NT2/D1 (cell line): ENCODE data around the gene SV2C.
A peak's percentile ranks its signal among the peaks of the same experiment; 100 is the strongest.
"Not testable (repeated sequence)": the region's sequence is repeated elsewhere in the genome, so short reads cannot be mapped to it uniquely, and the experiment has no call there.

ENCODE experiments used
- DNase-seq: peaks from one replicate; pipeline ENCODE4 v3.0.0-alpha.2; 2011; ENCODE audit warnings: low read depth, low spot score
- H3K27me3 ChIP-seq: 2 replicates; pipeline ENCODE4 v1.6.0; 2011; ENCODE audit warnings: mild to moderate bottlenecking; ENCODE audit not compliant: insufficient read length, insufficient read depth
- H3K36me3 ChIP-seq: 2 replicates; pipeline ENCODE4 v1.6.1; 2011; ENCODE audit warnings: mild to moderate bottlenecking, low read length, mixed read lengths; ENCODE audit not compliant: insufficient read depth, insufficient read length
- H3K4me1 ChIP-seq: 2 replicates; pipeline ENCODE4 v1.5.1; 2011; ENCODE audit not compliant: insufficient read depth, insufficient read length
- H3K4me3 ChIP-seq: 2 replicates; pipeline ENCODE4 v1.5.1; 2011; ENCODE audit warnings: low read depth; ENCODE audit not compliant: insufficient read length
- H3K9ac ChIP-seq: 2 replicates; pipeline ENCODE4 v1.6.0; 2011; ENCODE audit warnings: low read depth; ENCODE audit not compliant: insufficient read length
- H3K9me3 ChIP-seq: 2 replicates; pipeline ENCODE4 v1.5.1; 2011; ENCODE audit warnings: mild to moderate bottlenecking, low read length; ENCODE audit not compliant: insufficient read depth
- SUZ12 ChIP-seq: IDR thresholded peaks from 2 replicates; pipeline ENCODE4 v1.6.1; 2011; ENCODE audit not compliant: insufficient read length, insufficient read depth; ENCODE audit errors: extremely low read depth
- YY1 ChIP-seq: IDR thresholded peaks from 2 replicates; pipeline ENCODE4 v1.6.1; 2011; ENCODE audit not compliant: insufficient read length, insufficient read depth
- ZNF274 ChIP-seq: IDR thresholded peaks from 2 replicates; pipeline ENCODE4 v1.6.1; 2011; ENCODE audit warnings: mild to moderate bottlenecking, low read depth, low read length

Gene SV2C

GRCh38 chr5:76305775-76306174, 222.6 kb downstream of the SV2C start:
- Histone ChIP-seq H3K9me3 (no peaks in the 10 kb centered on the region), H3K4me1 (no peaks in the 10 kb centered on the region), H3K4me3 (no peak overlapping the region), H3K27me3 (no peaks in the 10 kb centered on the region), H3K36me3 (no peaks in the 10 kb centered on the region), H3K9ac (no peak overlapping the region)
- no peak for DNase-seq
- TF ChIP-seq YY1 (no peak), ZNF274 (no peak), SUZ12 (no peak)

DNA sequence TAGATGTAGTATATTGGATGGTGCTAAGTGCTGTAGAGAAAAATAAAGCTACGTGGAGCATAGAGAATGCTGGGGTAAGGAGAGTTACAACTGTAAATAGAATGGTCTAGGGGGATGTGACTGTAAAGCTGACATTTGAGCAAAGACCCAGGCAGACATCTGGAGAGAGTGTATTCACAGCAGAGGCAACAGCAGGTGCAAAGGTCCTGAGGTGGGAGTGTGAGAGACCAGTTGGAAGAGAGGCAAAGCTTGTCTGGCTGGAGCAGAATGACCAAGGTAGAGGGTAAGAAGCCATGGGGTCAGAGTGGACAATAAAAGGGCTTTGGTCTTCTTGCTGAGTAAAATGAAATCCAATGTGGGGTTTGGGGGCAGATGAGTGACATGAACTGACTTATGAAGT, 227.0 kb downstream of the SV2C start:
- TF ChIP-seq SUZ12: no peak
- TF ChIP-seq YY1: no peak
- no peak for TF ChIP-seq ZNF274
- H3K9ac ChIP-seq: no peak overlapping the region
- no peaks in the 10 kb centered on the region for H3K27me3 ChIP-seq
- no peak for DNase-seq
- H3K36me3 ChIP-seq: no peaks in the 10 kb centered on the region
- H3K4me1 ChIP-seq: no peaks in the 10 kb centered on the region
- H3K9me3 ChIP-seq: no peaks in the 10 kb centered on the region
- H3K4me3 ChIP-seq: no peak overlapping the region

- Histone ChIP-seq H3K4me3 (no peak overlapping the region), H3K4me1 (no peaks in the 10 kb centered on the region), H3K27me3 (no peaks in the 10 kb centered on the region), H3K9ac (no peak overlapping the region), H3K36me3 (no peaks in the 10 kb centered on the region), H3K9me3 (no peaks in the 10 kb centered on the region)
- DNase-seq: no peak
- TF ChIP-seq SUZ12: no peak
- TF ChIP-seq ZNF274: no peak
- no peak for TF ChIP-seq YY1
Measured at GRCh38 chr5:76312783-76313182, 229.6 kb downstream of the SV2C start.

DNA sequence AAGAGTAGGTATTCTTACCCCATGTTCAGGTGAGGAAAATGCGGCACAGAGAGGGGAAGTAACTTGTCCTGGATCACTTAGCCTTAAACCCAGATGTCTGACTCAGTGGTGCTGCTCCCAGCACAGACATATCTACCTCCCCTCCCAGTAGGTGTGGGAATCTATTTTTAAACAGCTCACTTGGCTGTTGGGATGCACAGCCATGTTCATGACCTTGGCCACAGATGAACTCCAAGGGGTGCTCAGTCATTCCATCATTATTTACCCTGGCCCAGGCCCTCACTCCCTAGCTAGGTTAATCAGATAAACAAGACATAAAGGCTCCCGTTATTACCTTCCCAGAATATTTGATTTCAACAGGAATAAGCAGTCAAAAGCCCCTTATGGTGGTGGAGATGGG, 231.5 kb downstream of the SV2C start:
- DNase-seq: no peak
- Histone ChIP-seq H3K4me3 (no peak overlapping the region), H3K4me1 (no peaks in the 10 kb centered on the region), H3K27me3 (no peaks in the 10 kb centered on the region), H3K9ac (no peak overlapping the region), H3K36me3 (no peaks in the 10 kb centered on the region), H3K9me3 (no peaks in the 10 kb centered on the region)
- TF ChIP-seq YY1: no peak
- no peak for TF ChIP-seq ZNF274
- no peak for TF ChIP-seq SUZ12

DNA sequence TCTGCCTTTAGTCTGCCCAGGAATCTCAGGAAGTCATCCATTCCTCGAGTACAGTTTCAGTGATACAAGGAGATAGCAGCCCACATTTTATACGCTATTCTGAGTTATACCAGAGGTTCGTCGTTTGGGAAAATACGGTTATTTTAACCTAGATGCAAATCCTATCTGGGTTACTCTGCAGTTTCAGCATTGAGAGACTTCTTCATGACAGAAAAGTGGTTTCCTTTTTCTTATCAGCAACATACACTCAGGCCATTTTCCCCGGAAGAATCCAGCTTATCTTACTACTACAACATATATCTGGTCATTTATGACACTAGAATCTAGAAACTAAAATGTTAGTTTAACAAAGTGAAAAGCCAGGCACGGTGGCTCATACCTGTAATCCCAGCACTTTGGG, 236.5 kb downstream of the SV2C start:
- H3K9me3 ChIP-seq: no peaks in the 10 kb centered on the region
- H3K4me3 ChIP-seq: no peak overlapping the region
- no peaks in the 10 kb centered on the region for H3K36me3 ChIP-seq
- no peaks in the 10 kb centered on the region for H3K4me1 ChIP-seq
- no peaks in the 10 kb centered on the region for H3K27me3 ChIP-seq
- H3K9ac ChIP-seq: no peak overlapping the region
- no peak for DNase-seq
- TF ChIP-seq SUZ12 (no peak), YY1 (no peak), ZNF274 (no peak)

DNA sequence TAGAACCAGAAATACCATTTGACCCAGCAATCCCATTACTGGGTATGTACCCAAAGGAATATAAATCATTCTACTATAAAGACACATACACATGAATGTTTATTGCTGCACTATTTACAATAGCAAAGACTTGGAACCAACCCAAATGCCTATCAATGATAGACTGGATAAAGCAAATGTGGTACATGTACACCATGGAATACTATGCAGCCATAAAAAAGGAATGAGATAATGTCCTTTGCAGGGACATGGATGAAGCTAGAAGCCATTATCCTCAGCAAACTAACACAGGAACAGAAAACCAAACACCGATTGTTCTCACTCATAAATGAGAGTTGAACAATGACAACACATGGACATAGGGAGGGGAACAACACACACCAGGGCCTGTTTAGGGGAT, 240.3 kb downstream of the SV2C start:
- not testable (repeated sequence) for H3K9me3 ChIP-seq, H3K9ac ChIP-seq, H3K4me3 ChIP-seq

GRCh38 chr5:76325326-76325725, 242.1 kb downstream of the SV2C start:
- TF ChIP-seq ZNF274: no peak
- no peak for TF ChIP-seq SUZ12
- no peak for TF ChIP-seq YY1
- no peaks in the 10 kb centered on the region for H3K36me3 ChIP-seq
- peak overlapping the region; percentile 69 for H3K9ac ChIP-seq
- H3K9me3 ChIP-seq: no peaks in the 10 kb centered on the region
- DNase-seq: no peak
- H3K27me3 ChIP-seq: peaks cover 5% of the 10 kb centered on the region
- no peak overlapping the region for H3K4me3 ChIP-seq
- no peaks in the 10 kb centered on the region for H3K4me1 ChIP-seq

More for the DNA sequence above, 240.3 kb downstream of the SV2C start:
- not testable (repeated sequence) for DNase-seq, H3K27me3 ChIP-seq, H3K4me1 ChIP-seq, H3K36me3 ChIP-seq
